Measurements from ENCODE around the gene LIPH.
A peak's percentile ranks its signal among the peaks of the same experiment; 100 is the strongest.

Gene LIPH

DNA sequence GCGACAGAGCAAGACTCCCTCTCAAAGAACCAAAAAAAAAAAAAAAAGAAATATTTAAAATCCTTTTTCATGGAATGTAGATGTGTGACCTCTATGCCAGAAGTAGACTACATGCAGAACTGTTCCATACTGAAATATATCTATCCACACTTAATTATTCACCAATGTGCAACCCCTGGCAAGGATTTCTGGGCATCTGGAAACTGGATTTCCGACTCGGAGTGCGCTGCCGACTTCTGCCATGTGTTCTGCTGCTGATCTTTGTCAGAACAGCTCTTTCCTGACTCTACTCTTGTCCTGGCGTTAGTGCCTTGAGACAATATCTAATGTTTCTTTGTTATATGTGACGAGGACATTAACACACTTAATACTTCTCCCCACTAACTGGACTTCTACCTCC, 11.7 kb downstream of the LIPH start:
- DNase-seq (ENCODE audit: low read depth, low spot score): no peak

DNA sequence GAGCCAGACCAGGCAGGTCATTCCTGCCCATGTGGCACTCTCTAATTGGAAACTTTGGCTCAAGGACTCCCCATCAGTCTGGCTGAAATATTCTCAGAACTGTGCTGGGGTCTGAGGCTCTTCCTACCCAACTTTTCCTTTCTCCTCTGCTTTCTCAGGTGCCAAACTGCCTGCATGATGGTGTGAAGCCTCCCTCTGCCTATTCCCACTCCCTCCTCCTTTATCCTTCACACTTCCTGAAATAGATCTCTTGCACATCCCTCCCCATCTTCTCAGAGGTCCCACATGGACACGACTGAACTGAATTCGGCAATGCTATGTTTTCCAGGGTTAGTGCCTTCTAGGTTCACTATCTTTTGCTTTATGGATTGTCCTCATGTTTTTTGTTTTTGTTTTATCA, 12.5 kb downstream of the LIPH start:
- DNase-seq (ENCODE audit: low read depth, low spot score): no peak

DNA sequence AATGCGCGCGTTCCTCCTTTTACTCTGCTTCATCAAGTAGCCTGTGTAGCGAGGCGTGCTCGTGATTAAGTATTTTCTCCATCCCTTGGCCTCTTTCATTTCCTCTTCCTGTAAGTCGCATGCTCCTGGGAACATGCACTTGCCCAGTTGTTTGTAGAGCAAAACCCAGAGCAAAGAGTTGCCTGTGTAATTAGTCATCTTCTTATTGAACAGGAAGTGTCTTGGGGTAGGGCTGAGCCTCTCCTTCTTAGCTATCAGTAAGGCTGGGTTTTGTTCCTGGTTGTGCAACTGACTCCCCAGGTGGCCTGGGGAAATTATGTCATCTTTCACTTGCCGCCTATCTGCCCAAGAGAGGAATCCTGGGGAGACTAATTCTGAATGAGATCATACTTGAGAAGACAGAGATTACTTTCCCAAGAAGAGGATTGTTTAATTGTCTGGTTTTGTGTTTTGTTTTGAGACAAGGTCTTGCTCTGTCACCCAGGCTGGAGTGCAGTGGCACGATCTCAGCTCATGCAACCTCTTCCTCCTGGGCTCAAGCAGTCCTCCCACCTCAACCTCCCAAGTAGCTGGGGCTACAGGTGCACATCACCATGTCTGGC, 14.9 kb downstream of the LIPH start:
- no peak for DNase-seq (ENCODE audit: low read depth, low spot score)

GRCh38 chr3:185534511-185534910, 17.9 kb downstream of the LIPH start:
- DNase-seq (ENCODE audit: low read depth, low spot score): no peak

GRCh38 chr3:185532901-185533300, 19.5 kb downstream of the LIPH start:
- DNase-seq (ENCODE audit: low read depth, low spot score): no peak

DNA sequence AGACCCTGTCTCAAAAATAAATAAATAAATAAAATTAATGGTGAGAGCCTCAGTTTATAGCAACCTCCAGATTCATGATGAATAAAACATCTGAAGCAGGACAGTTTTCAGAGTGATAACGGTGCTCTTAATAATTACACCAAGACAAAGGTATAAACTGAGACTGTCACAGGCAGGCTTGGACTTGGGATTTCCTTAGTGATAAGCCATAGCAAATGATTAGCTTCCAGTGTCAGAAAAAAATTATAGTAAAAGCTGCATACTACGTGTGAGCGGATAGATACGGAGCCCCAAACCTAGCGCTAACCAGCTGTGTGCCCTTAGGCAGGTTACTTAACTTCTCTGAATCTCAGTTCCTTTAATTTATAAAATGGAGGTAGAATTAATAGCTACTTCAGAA, 21.5 kb downstream of the LIPH start:
- DNase-seq (ENCODE audit: low read depth, low spot score): no peak

DNA sequence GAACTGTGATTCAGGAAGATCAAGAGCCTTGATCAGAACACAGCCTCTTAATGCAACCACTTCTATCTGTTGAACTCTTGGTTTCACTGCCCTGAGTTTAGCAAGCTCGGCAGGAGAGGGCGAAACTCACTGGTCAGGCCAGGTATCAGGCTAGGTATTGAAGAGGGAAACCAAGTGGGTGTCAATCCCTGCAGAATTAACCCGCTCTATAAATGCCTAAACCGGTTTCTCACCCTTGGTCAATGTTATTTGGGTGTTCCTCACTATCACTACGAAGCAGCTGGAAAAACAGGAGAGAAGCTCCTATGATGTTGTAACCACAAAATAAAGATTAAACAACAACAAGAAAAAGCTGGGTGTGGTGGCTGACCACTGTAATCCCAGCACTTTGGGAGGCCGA, 23.9 kb downstream of the LIPH start:
- DNase-seq (ENCODE audit: low read depth, low spot score): no peak

- DNase-seq (ENCODE audit: low read depth, low spot score): no peak
These were observed 25.0 kb downstream of the LIPH start for GRCh38 chr3:185527364-185527763.

DNA sequence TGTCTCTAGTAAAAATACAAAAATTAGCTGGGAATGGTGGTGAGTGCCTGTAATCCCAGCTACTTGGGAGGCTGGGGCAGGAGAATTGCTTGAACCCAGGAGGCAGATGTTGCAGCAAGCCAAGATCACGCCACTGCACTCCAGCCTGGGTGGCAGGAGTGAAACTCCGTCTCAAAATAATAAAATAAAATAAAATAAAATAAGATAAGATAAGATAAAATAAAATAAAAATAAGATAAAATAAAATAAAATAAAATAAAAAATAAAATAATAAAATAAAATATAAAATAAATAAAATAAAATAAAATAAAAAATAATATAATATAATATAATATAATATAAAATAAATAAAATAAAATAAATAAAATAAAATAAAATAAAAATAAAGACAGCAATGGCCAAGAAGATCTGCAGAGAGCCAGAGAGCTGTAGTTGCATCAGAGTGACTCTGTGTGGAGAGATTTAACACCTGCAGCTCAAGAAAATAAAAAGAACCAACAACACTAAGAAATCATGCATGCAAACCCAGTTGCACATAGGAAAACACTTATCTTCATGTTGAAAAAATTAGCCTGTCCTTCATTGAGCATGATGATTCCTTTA, 25.9 kb downstream of the LIPH start:
- DNase-seq (ENCODE audit: low read depth, low spot score): no peak

- DNase-seq (ENCODE audit: low read depth, low spot score): no peak
These were observed 30.8 kb downstream of the LIPH start for GRCh38 chr3:185521349-185522138.

- peak; percentile 23 for DNase-seq (ENCODE audit: low read depth, low spot score)
These were observed 33.4 kb downstream of the LIPH start for GRCh38 chr3:185519021-185519420.

- DNase-seq (ENCODE audit: low read depth, low spot score): no peak
These were observed 34.8 kb downstream of the LIPH start for GRCh38 chr3:185517387-185518130.

DNA sequence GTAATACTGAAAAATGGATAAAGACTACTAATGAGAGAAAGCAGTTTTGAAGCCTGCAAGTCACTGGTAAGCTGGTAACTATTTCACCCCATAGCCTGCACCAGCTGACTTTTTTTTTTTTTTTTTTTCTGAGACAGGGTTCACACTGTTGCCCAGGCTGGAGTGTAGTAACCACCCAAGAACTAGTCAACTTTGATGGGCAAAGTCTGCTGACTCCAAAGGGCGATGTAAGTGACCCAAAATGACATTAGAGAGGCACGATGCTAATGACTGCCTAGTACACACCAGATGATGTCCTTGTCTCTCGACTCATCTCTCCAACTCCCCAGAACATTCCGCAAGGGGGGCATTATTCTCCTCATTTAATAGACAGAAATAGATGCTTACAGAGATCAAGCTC, 40.7 kb downstream of the LIPH start:
- no peak for DNase-seq (ENCODE audit: low read depth, low spot score)

- no peak for DNase-seq (ENCODE audit: low read depth, low spot score)
These were observed 43.9 kb downstream of the LIPH start for GRCh38 chr3:185508335-185508991.

DNA sequence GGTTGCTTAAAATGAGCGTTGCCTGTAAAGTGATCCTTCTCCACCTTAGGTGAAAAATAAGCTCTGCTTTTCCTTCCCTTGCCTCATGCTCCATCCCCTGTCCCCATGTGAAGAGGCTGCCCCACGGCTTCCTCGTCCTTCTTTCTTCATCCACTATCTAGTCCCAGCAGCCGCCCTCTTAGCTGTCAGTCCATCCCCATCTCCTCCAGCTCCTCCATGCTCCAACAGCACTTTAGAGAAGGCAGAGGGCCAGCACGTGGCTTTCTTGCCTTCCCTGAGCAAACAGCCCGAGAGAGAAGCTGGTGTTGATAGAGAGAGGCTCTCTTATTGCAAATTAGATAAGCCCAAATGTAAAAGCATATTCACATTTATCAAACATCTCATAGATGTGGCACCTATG, 44.5 kb downstream of the LIPH start:
- no peak for DNase-seq (ENCODE audit: low read depth, low spot score)

DNA sequence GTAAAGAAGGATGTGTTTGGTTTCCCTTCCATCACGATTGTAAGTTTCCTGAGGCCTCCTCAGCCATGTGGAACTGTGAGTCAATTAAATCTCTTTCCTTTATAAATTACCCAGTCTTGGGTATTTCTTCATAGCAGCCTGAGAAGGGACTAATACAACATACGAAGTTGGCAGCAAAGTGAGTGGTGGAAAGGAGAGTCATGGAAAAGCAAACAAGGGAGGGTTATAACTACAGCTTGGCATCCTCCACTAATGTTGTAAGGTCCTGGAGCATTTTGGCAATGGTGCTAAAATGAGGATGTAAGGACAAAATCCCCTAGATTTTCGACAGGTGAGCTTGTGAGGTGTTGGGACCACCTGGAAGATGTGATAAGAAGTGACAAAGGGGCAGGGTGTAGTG, 47.8 kb downstream of the LIPH start:
- no peak for DNase-seq (ENCODE audit: low read depth, low spot score)

DNA sequence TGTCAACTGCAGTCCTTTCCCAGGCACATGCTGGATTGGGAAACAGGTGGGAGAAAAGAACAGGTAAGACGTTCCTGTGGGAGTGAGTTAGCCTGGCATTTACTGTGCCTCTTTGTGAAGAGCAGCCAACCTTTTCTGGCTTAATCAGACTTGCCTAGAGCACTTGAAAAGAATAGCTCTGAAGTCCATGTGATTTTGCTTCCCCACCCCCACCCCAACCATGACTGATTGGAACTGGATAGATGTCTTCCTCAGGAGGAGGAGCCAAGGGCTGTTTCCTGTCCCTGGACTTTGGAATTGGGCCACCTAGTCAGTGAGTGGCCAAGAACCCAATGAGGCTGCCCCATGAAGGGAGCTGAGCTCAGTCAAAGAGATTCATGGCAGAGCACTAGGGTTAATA, 48.9 kb downstream of the LIPH start:
- DNase-seq (ENCODE audit: low read depth, low spot score): no peak

GRCh38 chr3:185502987-185503386, 49.4 kb downstream of the LIPH start:
- DNase-seq (ENCODE audit: low read depth, low spot score): no peak

GRCh38 chr3:185498503-185499396, 53.6 kb downstream of the LIPH start, which contains the start of gene TMEM41A:
TSS of gene TMEM41A (minus strand) at chr3:185499035. CDS start at chr3:185498961, 74 bp downstream.
- DNase-seq (ENCODE audit: low read depth, low spot score): peak; percentile 65

- no peak for DNase-seq (ENCODE audit: low read depth, low spot score)
These were observed 62.1 kb downstream of the LIPH start for GRCh38 chr3:185490241-185490640.

- no peak for DNase-seq (ENCODE audit: low read depth, low spot score)
These were observed 62.9 kb downstream of the LIPH start for GRCh38 chr3:185489462-185489861.
